Gastrocnemius medialis (tissue), 4 donors: Measurements from ENCODE around the gene VSX1. TPM values are rescaled to one million over a fixed set of nuclear protein-coding genes. Genes with fewer than 3 reads are reported as not detected.

Experiments
- ATAC-seq, 2 donors: fragments of 150-250 bp; one replicate each; pipeline ENCODE4 v1.9.1; 2016
- DNase-seq, 2 donors: peaks; one replicate each; pipeline ENCODE4 v3.0.0-alpha.2; 2019
- H3K27ac ChIP-seq, 4 donors: fragments of 200-600 bp; sonication (generic); 1 replicate in 1 of 4; 2 replicates in 3 of 4; pipeline ENCODE4 v1.5.1; 2016 to 2018; ENCODE audit warnings: mild to moderate bottlenecking in 2 of 4, moderate library complexity in 1 of 4
- H3K27me3 ChIP-seq, 3 donors: fragments of 200-600 bp; sonication (generic) in 2 of 3; 1 replicate in 1 of 3; 2 replicates in 2 of 3; pipeline versions ENCODE4 v1.5.1 to v1.6.0; 2016 to 2019; ENCODE audit warnings: mild to moderate bottlenecking in 1 of 3, moderate library complexity in 1 of 3
- H3K36me3 ChIP-seq, 2 donors: fragments of 200-600 bp; sonication (generic) in 1 of 2; one replicate each; pipeline ENCODE4 v1.5.1; 2017 to 2018
- H3K4me1 ChIP-seq, 2 donors: fragments of 200-600 bp; sonication (generic) in 1 of 2; one replicate each; pipeline ENCODE4 v1.5.1; 2016 to 2017; ENCODE audit warnings: mild to moderate bottlenecking in 2 of 2
- H3K4me3 ChIP-seq, 4 donors: fragments of 200-600 bp; sonication (generic) in 3 of 4; 1 replicate in 1 of 4; 2 replicates in 3 of 4; pipeline ENCODE4 v1.5.1; 2016 to 2019; ENCODE audit warnings: mild to moderate bottlenecking in 2 of 4
- H3K9me3 ChIP-seq, 3 donors: fragments of 200-600 bp; sonication (generic) in 2 of 3; 1 replicate in 1 of 3; 2 replicates in 2 of 3; pipeline ENCODE4 v1.5.1; 2016 to 2019
- POLR2A ChIP-seq, 2 donors: fragments of 450-650 bp; IDR thresholded peaks; one replicate each; pipeline ENCODE4 v1.6.1; 2017; ENCODE audit warnings: antibody characterized with exemption in 2 of 2, mild to moderate bottlenecking in 2 of 2, moderate library complexity in 2 of 2
- in situ Hi-C, 4 donors: fragments of 200-750 bp; cut with MboI; loops; one replicate each; pipeline versions ENCODE4 v1.15.0 to v1.8.0; 2017; ENCODE audit warnings: low sequenced_read_pairs in 4 of 4
- intact Hi-C: fragments of 100-400 bp; cut with DNase I; formaldehyde crosslinking; loops from one replicate; pipeline ENCODE4 v1.15.1; 2023; ENCODE audit warnings: low total_unique reads
- total RNA-seq, 4 donors: library from RNA; depleted of rRNA; stranded (reverse); fragments of >200 nt; gene quantifications; one replicate each; pipeline versions ENCODE4 v1.1.0 to v1.2.3, GENCODE V29; 2016
- TF ChIP-seq, protein P1 (sequence below), 5 experiments: fragments of 450-650 bp in 3 of 5; fragments of 200-600 bp in 2 of 5; sonication (generic) in 2 of 5; IDR thresholded peaks in 4 of 5; conservative IDR thresholded peaks in 1 of 5; 1 replicate in 4 of 5; 2 replicates in 1 of 5; pipeline ENCODE4 v1.5.1; 2016 to 2019; ENCODE audit warnings: antibody characterized with exemption in 5 of 5, mild to moderate bottlenecking in 3 of 5, moderate library complexity in 3 of 5

VSX1 gene
- total RNA-seq, 4 donors from 2014 or later, result 0.20 to 3.0 TPM; not detected in 2

DNA sequence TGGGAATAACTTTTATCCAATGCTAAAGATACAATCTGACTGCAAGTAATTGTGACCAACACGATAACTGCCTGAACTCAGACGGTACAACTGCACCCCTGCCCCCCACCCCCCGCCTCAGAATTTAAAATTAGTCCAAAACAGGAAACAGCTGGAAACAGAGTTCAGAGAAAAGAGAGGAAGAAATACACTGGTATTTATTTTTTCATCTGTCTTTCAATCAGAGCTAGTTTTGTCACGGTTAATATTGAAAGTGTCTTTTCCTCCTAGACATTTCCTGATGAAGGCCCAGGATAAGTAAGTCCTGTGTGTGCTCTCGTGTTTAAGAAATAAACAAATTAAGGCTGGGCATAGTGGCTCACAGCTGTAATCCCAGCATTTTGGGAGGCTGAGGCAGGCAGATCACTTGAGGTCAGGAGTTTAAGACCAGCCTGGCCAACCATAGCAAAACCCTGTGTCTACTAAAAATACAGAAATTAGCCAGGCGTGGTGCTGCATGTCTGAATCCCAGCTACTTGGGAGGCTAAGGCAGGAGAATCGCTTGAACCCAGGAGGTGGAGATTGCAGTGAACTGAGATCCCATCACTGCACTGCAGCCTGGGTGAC lies 45.5 kb downstream of the VSX1 start:
- Histone ChIP-seq H3K27me3 (no peaks in the 10 kb centered on the region), H3K4me3 (no peak overlapping the region)
- TF ChIP-seq, protein P1, sequence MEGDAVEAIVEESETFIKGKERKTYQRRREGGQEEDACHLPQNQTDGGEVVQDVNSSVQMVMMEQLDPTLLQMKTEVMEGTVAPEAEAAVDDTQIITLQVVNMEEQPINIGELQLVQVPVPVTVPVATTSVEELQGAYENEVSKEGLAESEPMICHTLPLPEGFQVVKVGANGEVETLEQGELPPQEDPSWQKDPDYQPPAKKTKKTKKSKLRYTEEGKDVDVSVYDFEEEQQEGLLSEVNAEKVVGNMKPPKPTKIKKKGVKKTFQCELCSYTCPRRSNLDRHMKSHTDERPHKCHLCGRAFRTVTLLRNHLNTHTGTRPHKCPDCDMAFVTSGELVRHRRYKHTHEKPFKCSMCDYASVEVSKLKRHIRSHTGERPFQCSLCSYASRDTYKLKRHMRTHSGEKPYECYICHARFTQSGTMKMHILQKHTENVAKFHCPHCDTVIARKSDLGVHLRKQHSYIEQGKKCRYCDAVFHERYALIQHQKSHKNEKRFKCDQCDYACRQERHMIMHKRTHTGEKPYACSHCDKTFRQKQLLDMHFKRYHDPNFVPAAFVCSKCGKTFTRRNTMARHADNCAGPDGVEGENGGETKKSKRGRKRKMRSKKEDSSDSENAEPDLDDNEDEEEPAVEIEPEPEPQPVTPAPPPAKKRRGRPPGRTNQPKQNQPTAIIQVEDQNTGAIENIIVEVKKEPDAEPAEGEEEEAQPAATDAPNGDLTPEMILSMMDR (IDR thresholded peaks at IDR 0.05 in 4 of 5, conservative IDR thresholded peaks at IDR 0.05 in 1 of 5), result no peak
- no peak for TF ChIP-seq POLR2A (IDR thresholded peaks at IDR 0.05)

DNA sequence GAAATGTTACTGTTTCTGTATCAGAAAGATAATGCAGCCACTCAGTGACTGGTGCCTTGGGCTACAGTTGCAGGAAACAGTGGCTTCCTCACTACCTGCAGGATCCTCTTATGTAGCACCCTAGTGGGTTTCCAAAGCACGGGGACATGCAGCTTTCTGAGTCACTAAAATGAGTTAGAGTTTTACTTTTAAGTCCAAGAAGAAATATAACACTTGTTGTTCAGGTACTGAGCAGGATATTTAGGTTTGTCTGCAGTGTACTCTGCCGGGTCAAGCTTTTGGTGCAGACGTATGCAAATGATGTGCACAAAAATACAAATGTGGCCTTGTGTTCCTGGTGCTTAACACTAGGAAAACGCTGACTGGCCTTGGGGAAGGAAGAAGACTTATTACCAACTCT lies 46.0 kb downstream of the VSX1 start:
- DNase-seq (peak in 1 of 2 donors; percentile 2), ATAC-seq (no peak)
- intact Hi-C loops, result no loop called here
- Histone ChIP-seq H3K27me3 (no peaks in the 10 kb centered on the region), H3K9me3 (no peaks in the 10 kb centered on the region), H3K4me3 (no peak overlapping the region), H3K27ac (peak overlapping the region in 3 of 4 donors; percentile 52 to 95 (median 92)), H3K36me3 (no peaks in the 10 kb centered on the region), H3K4me1 (peaks cover 75 to 91% of the 10 kb centered on the region in 2 donors)
- in situ Hi-C loops, result no loop called here
- TF ChIP-seq, protein P1 (IDR thresholded peaks at IDR 0.05 in 4 of 5, conservative IDR thresholded peaks at IDR 0.05 in 1 of 5), result no peak
- TF ChIP-seq POLR2A (IDR thresholded peaks at IDR 0.05), result no peak

More for the DNA sequence above, 45.5 kb downstream of the VSX1 start:
- in situ Hi-C loops (no loop called here), intact Hi-C loops (no loop called here)
- DNase-seq (no peak), ATAC-seq (no peak)
- H3K4me1 ChIP-seq, result peaks cover 81 to 91% of the 10 kb centered on the region in 2 donors
- no peaks in the 10 kb centered on the region for H3K36me3 ChIP-seq
- peak overlapping the region; percentile 52 to 95 (median 94) for H3K27ac ChIP-seq
- H3K9me3 ChIP-seq, result no peaks in the 10 kb centered on the region

DNA sequence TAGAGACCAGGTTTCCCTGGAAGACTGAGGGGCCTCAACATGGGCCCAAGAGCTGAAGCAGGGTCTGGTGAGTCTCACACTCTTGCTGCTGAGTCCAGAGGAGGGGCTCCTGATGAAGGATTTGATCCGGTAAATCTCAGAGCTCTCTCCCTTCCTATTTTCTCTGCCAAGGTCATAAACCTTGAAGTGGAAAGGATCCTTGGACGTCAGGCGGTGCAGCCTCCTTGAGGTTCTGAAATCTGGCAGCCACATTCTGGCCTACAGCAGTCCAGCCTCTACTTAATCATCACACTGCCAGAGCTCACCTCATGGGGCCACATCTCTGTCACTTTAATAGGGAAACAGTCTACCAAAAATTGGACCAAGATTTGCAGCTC lies 48.0 kb downstream of the VSX1 start:
- DNase-seq, result no peak
- ATAC-seq, result no peak
- intact Hi-C loops, result no loop called here
- H3K36me3 ChIP-seq, result no peaks in the 10 kb centered on the region
- H3K4me1 ChIP-seq, result peaks cover 57 to 78% of the 10 kb centered on the region in 2 donors
- no peaks in the 10 kb centered on the region for H3K27me3 ChIP-seq
- in situ Hi-C loops, result no loop called here
- H3K27ac ChIP-seq, result peak overlapping the region; percentile 24 to 64 (median 54)
- H3K4me3 ChIP-seq, result no peak overlapping the region
- TF ChIP-seq, protein P1 (IDR thresholded peaks at IDR 0.05 in 4 of 5, conservative IDR thresholded peaks at IDR 0.05 in 1 of 5), result no peak
- no peak for TF ChIP-seq POLR2A (IDR thresholded peaks at IDR 0.05)
- H3K9me3 ChIP-seq, result no peaks in the 10 kb centered on the region

DNA sequence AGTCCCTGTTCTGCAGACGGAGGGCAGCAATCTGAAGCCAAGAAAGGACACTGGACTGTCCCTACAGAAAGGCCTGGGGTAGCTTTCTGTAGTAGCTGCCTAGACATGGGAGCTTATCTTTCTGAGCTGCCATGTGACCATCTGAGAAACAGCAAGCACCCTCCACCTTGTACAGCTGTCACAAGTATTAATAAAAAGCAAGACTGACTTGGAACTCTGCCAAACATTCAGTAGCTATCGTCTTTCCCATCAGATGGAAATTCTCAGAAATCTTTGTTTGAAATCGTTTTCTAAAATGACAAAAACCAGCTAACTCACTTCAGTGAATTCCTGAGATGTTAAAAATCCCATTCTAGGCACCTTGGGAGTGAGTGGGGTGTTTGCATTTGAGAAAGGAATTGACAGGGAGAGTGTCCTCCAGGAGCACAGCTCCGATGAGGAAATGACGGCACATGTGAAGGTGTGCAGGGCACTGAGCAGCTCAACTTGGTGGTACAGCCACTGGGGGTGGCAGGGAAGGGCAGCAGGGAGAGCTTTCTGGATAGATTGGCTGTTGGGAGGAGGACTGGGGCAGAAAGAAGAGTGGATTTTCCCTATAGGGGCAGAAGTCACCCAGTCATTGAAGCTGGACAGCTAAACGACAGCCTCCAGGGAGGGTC lies 48.5 kb downstream of the VSX1 start:
- Histone ChIP-seq H3K4me1 (peaks cover 51 to 73% of the 10 kb centered on the region in 2 donors), H3K36me3 (no peaks in the 10 kb centered on the region), H3K27ac (peak overlapping the region; percentile 24 to 64 (median 54)), H3K27me3 (no peaks in the 10 kb centered on the region), H3K4me3 (no peak overlapping the region), H3K9me3 (no peaks in the 10 kb centered on the region)
- TF ChIP-seq, protein P1 (IDR thresholded peaks at IDR 0.05 in 4 of 5, conservative IDR thresholded peaks at IDR 0.05 in 1 of 5), result no peak
- no peak for TF ChIP-seq POLR2A (IDR thresholded peaks at IDR 0.05)
- ATAC-seq (peak; percentile 45 to 72), DNase-seq (no peak)
- intact Hi-C loops, result no loop called here
- in situ Hi-C loops, result no loop called here
